Muscle of back (tissue), 11 donors: ENCODE measurements around the gene METRNL. TPM values are rescaled to one million over a fixed set of nuclear protein-coding genes. Genes with fewer than 3 reads are reported as not detected.

ENCODE experiments used
- DNase-seq, 3 donors: peaks; one replicate each; pipeline versions ENCODE4 v3.0.0 to v3.0.0-alpha.2; 2013
- polyA plus RNA-seq, 10 donors: library from polyadenylated mRNA; unstranded; fragments of 120-200 nt; gene quantifications; one replicate each; pipeline ENCODE4 v1.2.1, GENCODE V29; 2013; ENCODE audit not compliant: insufficient read length in 10 of 10

METRNL gene
- polyA plus RNA-seq, 10 donors, result 16.0 to 38.7 (median 23.9) TPM

DNA sequence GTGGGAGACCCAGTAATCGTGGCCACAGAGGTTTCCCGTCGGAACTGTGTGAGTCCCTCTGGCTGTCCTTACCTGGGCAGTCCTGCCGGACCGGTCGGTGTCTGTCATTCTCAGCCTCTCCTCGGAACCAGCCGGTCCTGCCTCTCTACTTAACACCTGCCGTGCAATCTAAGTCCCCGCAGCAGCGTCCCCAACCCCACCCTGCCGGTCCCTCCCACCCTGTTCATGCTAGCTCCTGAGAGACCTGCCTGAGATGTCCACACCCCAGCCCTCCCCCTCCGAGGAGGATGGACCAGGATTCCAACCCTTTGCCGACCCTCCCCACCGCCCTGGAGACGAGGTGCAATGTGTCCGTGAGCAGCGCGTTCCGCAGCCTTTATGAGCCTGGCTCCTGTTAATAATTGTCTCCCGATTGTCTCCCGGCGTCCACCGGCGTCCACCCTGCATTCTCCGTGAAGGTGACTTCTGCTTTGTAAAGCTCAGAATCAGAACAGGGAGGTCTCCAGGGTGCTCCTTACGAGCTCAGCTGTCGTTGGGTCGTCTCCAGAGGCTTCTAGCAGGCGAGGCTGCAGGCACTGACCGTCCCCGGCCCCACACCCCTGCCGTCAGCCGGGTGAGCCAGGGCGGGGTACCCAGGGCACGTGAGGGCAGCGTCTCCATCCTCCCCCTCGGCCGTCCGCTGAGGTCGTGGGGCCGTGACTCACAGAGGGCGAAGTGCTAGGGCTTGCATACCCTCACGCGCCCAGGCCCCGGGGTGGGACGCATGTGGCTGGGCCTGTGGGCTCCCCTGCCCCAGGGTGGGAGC, 10.1 kb downstream of the METRNL start:
- DNase-seq, result no peak

DNA sequence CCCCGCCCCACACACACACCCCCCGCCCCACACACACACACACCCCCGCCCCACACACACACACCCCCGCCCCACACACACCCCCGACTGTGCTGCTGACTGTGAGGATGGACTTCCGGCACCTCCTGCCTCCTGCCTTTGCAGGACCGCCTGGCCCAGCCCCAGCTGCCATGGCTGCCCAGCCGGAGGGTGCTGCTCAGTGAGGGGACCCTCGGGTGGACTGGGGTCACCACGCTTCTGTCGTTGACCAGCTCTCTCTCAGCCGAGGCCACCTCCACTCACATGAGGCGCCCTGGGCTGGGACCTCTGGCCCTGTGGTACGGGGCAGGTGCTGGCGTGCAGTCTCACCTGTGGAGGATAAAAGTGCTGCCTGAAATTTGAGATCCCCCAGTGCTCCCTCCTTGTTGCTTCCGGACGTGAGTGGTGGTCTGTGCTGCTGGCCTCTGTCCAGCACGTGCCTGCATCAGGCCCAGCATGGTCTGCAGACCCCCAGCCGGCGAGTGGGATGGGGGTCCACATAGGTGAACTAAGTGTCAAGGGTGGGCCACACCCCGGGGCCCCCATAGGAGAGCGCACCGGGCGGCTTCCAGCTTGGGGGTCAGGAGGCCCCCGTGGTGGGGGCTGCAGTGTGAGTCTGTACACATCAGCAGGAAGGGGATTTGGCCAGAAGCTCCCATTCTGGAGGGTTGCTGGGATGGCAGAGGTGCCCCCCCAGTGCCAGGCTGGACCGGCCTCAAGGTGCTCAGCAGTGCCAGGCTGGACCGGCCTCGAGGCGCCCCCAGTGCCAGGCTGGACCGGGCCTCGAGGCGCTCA, 11.2 kb downstream of the METRNL start:
- no peak for DNase-seq

DNA sequence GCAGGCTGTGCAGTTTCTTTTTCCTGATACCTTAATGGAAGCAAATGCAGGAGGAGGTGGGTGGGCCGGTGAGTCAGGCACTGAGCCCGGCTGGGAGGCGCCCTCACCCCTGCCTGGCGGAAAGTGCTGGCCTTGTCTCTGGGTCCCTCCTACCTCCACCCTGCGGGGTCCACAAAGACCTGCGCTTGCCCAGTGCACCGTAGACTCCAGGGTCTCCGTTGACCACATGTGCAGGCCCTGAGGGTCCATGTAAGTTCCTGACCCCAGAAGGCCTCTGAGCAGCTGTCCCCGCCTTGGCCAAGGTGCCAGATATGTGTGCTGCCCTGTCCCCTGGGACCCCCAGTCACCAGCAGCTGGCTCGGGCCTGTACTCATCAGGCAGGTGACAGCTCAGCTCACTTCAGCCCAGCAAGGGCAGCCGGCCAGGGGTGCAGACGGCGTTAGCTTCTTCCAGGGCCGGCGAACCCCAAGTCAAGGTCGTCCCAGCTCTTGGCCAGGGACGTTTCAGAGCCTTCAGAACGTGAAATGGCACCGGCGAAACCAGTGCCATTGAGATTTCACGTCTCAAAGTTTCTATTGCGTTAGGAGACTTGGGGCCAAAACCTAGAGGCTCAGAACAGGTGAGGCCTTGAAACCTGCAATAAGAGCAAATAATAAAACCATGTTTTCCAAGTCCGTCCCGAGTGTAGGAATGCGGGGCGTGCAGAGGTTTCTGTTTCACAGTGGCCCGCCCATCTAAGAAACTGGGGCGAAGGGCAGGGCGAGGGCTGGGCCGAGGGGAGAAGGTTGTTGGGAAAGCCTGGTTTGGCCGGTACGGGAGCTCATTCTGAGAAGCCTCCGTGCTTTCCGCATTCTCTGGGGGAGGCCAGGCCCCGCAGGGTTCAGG, 12.1 kb downstream of the METRNL start:
- DNase-seq, result peak in 1 of 3 donors; percentile 37

DNA sequence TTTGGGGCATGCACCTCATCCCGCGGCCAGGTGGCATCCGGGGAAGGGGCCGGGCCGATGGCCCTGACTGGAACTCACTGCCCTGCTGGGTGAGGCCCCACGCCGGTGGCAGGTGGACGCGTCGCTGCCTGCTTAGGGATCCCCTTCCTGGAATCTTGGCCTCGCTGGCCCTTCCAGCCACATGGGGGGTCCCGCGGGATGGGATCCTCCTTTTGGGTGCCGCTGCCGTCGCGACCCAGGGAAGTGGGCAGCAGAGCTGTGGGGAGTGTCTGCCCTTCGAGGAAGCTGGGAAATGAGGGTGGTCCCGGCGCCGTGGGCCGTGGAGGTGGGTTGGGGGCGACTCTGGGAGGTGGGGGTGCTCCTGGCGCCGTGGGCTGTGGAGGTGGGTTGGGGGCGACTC, 12.8 kb downstream of the METRNL start:
- DNase-seq, result no peak

DNA sequence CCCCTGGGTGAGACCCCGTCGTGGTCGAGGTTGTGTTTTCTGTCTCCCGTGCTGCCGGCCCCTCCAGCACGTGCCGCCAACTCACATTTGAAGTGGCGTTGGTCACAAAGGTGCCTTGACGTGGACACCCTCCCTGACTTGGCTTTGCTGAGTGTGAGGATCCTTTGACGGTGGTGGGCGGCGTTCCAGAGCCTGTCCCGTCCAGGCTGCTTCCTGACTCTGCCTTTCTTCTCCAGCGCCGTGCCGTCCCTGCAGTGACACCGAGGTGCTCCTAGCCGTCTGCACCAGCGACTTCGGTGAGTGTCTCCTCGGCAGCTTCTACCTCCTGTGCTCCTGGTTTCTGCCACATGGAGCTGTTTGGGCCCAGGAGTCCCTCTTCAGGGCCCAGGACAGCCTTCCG, 13.5 kb downstream of the METRNL start:
- no peak for DNase-seq

DNA sequence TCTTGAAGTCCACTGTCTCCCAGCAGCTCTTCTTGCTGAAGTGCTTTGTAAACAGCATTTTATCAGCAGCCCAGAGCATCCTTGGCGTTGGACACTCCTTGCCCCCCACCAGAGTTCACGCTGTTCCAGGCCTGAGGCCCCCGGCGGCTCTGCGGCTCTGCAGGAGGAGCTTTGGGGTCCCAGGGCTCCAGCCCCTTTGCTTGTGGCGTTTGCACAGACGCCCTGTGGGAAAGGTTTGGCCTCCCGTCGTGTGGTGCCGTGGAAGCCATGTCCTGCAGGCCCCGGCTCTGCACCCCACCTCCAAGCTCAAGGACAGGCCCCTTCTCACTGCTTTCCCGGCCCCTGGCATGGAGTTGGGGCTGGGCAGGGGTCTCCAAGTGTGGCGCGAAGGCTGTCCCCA, 14.1 kb downstream of the METRNL start:
- DNase-seq, result no peak

DNA sequence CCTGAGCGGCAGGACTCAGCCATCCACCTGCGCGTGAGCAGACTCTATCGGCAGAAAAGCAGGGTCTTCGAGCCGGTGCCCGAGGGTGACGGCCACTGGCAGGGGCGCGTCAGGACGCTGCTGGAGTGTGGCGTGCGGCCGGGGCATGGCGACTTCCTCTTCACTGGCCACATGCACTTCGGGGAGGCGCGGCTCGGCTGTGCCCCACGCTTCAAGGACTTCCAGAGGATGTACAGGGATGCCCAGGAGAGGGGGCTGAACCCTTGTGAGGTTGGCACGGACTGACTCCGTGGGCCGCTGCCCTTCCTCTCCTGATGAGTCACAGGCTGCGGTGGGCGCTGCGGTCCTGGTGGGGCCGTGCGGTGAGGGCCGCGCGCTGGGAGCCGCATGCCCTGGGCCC, 14.9 kb downstream of the METRNL start:
- no peak for DNase-seq

DNA sequence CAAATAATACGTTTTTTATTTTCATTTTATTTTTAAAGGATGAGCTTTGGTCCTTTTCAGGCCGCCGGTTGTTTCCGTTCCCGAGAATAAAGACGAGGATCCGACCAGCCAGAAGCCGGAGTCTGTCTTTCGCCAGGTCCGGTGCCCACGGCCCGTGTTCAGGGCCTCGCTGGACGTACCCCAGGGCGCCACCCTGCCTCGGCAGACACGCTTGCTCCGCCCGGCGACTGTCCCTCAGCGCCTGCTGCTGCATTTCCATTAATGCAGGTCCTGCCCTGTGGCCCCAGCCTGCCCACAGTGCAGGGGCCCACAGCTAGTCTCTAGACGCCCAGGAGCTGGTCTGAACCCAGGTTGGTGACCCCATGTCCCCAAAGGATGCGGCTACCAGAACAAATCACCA, 15.6 kb downstream of the METRNL start:
- DNase-seq, result no peak

DNA sequence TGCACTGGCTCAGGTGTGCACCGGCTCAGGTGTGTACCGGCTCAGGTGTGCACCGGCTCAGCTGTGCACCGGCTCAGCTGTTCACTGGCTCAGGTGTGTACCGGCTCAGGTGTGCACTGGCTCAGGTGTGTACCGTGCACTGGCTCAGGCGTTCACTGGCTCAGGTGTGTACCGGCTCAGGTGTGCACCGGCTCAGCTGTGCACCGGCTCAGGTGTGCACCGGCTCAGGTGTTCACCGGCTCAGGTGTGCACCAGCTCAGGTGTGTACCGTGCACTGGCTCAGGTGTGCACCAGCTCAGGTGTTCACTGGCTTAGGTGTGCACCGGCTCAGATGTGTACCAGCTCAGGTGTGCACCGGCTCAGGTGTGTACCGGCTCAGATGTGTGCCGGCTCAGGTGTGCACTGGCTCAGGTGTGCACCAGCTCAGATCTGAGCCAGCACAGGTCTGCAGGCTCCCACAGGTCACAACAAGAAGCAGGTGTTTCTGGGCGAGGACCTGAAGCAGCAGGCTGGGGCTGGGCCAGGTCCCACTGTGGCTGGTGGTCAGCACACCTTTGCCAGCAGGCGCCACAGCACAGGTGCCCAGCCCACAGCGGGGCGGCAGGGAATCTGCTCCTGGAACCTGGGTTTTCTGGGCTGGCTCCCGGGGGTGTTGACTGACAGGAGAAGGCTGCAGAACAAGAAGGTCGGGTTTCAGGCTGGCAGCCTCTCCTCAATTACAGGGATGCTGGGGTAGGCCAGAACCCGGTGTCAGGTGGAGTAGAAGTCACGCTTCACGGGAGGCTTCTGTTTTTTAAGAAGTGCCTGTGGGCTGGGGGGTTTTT, 17.2 kb downstream of the METRNL start:
- peak in 1 of 3 donors; percentile 44 for DNase-seq

DNA sequence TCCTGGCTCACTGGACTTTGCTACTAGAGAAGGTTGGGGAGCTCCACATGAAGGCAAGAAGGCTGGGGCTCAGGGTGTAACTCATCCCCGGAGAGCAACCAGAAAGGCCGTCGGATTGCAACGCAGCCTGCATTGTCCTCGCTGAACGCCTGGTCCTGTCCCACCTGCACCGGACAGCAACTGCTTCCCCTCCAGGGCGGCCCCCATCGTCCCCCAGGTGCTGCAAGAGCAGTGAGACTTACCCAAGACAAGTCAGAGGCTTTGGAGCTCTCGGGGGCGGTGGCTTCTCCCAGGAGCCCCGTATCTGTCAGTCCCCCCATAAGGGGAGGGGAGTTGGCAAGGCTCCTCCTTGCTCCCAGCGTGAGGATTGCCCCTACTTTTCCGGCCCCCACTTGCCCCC, 18.4 kb downstream of the METRNL start:
- no peak for DNase-seq

DNA sequence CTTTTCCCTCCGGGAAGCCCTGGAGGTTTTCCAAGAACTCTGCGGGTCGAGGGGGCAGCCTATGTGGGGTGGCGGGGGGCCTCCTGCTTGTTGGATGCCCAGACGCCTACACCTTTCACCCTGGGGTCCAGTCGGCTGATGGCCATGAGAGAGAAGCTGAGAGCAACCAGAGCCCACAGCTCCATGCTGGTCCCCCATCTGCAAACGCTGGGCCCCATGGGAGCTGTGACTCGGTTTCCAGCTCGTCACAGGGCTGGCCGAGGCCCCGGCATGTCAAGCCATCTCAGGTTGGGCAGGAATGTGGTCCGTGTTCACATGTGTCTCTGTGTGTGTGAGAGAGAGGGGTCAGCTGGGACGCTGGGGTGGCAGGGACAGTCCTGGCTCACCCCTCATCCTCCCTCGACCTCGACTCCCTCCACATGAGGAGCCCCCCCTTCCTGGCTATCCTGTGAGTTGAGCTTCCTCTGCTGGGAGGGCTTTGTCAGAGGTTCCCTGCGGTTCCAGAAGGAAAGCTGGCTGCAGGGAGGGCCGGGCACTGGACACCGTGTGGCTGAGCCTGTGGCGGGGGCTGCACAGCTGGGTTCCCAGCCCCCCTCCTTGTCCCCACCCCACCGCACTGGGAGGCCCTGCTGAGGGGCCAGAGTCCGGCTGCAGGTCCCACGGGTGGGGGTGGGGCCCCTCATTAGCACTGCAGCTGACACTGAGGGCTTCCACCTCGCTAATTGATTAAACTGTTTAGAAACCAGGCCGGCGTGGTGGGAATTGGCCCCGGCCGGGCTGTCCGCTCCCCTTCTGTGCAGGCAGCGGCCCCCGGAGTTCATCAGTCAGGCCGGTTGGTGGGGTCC, 19.1 kb downstream of the METRNL start:
- DNase-seq, result peak in 1 of 3 donors; percentile 72

DNA sequence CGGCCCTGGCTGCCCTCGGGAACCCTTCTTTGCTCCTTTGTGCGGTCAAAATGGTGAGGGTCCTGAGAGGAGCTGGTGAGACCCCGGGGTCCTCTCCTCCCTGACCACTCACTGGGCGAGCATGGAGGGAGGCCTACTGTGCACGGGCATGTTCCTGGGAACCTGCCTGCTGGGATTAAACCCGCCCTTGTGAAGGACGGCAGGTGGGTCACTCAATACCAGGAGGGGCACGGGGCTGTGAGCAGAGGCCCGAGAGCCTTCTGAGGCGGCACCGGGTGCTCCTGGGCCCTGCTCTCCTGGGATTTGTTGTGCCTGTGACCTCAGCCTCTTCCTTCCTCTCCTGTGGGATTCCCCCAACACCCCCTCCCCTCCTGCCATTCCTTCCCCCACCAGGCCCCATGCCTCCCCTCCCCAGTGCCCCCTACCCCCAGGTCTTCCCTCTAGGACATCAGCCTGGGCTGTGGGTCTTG, 19.7 kb downstream of the METRNL start:
- DNase-seq, result no peak

DNA sequence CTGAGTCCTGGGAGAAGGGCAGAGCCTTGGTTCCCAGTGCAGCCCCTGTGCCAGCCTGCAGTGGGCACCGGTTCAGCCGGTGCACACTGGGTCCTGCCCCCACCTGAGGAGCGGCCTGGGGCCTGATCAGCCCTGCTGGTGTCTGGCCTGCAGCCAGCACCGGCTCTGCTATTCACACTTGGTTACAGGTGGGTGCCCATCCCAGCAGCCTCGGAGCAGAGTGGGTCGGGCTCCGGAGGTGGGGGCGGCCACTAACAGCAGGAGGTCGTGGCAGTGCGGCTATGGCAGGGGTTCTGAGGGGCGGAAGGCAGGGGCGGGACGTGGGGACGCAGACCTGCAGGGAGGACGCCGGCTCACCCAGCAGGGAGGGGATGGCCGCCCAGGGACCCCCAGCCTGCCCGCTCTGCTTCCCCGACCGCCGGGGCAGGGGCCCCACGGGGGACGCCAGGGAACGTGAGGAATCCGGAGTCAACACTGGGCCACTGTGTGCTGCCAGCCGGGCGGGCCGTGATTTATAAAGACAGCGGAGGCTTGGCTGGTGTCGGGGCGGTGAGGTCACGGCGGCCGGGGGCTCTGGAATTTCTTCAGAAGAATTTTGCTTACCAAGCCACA, 20.3 kb downstream of the METRNL start:
- peak in 1 of 3 donors; percentile 73 for DNase-seq

DNA sequence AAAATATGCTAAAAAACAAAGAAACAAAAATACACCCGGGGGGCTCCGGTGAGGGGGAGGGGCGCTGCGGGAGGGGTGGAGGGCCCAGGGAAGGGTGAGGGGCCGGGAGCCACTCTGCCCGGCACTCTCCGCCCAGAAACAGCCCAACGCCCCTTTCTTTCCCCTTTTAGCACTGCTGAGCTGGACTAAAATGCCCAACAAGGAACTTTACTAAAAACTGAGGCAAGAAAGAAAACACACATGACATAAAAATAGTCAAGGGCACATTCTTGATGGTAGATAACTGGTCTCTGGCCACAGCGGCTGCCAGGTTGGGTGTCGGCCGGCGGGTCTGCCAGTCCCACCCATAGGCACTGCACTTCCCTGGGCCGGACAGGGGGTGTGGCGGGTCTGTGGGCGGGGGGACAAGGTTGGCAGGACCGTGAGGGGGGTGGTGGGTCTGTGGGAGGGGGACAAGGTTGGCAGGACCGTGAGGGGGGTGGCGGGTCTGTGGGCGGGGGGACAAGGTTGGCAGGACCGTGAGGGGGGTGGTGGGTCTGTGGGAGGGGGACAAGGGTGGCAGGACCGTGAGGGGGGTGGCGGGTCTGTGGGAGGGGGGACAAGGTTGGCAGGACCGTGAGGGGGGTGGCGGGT, 20.9 kb downstream of the METRNL start:
- DNase-seq, result peak in 1 of 3 donors; percentile 50

DNA sequence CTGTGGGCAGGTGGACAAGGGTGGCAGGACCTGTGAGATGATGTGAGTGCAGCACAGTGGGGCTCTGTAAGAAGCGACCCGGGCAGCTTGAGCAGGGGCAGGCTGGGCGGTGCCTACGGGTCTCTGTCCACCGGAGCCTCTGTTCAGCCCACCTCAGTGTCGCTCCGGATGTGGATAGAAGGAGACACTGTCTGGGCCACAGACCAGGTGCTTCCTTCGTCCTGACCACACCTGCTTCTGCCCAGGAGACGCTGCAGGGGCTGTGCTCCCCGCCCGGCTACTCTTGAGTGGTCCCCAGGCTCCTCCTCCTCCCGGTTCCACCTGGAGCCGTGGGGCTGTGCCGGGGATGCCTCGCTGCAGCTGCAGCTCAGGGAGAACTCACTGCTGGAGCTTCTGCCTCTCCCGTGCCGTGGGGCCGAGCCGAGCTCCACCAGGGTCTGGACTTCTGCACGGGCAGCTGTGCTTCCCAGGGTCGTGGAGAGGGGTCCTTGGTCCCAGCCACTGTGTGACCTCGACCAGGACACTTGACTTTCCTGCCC, 21.5 kb downstream of the METRNL start:
- peak in 1 of 3 donors; percentile 56 for DNase-seq

DNA sequence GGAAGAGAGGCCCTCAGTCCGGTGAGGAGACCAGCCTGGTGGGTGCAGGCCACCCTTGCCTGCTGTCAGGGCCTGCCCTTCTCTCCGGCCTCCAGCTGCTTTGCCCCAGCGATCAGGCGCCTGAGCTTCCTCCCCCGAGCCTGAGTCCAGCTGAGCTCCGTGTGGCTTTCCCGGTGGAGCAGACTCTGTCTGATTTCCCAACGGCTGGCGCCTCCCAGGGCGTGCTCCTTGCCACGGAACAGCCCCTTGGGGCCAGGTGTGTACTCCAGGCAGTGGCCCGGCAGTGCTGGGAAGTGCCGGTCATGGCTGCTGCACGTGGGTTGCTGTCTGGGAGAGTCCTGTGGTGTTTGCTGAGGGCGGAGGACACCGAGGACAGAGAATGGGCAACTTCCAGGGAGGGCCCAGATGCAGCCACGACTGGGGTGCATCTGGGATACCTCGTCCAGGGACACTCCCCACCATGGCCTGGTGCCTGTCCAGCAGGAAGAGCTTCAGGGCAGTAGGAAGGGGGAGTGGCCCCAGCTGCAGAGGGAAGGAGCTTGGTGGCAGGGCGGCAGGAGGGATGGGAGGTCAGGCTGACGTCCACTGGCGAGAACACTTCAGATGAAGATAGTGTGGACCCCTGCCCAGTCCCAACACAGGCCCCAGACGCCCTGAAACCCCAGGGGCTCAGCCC, 22.5 kb downstream of the METRNL start:
- peak in 1 of 3 donors; percentile 43 for DNase-seq

DNA sequence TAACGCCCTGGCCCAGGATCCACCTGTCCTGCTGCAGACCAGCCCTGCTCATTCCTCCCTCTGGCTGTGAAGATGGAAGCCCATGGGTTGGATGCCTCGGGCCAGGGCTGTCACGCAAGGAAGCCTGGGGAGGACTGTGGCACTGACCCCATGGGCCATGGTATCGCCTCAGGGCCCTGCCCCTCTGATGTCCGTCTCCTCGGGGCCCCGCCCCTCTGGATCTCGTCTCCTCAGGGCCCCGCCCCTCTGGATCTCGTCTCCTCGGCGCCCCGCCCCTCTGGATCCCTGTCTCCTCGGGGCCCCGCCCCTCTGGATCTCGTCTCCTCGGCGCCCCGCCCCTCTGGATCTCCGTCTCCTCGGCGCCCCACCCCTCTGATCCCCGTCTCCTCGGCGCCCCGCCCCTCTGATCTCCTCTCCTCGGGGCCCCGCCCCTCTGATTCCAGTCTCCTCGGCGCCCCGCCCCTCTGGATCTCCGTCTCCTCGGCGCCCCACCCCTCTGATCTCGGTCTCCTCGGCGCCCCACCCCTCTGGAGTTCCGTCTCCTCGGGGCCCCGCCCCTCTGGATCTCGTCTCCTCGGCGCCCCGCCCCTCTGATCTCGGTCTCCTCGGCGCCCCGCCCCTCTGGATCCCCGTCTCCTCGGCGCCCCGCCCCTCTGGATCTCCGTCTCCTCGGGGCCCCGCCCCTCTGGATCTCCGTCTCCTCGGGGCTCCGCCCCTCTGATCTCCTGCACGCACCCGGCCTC, 24.0 kb downstream of the METRNL start:
- DNase-seq, result no peak
